Measurements from ENCODE around the gene DAAM1.

DNA sequence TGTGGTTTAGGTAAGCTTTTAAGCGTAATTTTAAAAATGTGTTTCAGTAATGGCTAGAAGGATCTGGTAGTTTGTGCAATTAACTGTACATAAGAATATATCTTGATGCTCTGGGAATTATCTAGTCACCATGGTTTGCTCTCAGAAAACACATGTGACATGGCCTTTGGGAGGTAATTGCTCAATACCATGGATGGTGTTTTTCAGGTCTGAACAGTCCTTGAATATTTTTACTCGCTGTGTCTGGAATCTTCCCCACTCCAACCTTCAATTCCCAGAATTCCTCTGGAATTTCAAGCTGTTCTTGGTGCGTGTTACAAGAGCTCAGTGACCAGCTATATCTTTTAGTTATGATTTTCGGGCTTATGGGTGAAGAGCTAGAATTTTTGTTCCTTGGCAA, 85.3 kb downstream of the DAAM1 start:
- TF ChIP-seq, protein P1, sequence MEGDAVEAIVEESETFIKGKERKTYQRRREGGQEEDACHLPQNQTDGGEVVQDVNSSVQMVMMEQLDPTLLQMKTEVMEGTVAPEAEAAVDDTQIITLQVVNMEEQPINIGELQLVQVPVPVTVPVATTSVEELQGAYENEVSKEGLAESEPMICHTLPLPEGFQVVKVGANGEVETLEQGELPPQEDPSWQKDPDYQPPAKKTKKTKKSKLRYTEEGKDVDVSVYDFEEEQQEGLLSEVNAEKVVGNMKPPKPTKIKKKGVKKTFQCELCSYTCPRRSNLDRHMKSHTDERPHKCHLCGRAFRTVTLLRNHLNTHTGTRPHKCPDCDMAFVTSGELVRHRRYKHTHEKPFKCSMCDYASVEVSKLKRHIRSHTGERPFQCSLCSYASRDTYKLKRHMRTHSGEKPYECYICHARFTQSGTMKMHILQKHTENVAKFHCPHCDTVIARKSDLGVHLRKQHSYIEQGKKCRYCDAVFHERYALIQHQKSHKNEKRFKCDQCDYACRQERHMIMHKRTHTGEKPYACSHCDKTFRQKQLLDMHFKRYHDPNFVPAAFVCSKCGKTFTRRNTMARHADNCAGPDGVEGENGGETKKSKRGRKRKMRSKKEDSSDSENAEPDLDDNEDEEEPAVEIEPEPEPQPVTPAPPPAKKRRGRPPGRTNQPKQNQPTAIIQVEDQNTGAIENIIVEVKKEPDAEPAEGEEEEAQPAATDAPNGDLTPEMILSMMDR (IDR thresholded peaks at IDR 0.05), result no peak
- TF ChIP-seq POLR2AphosphoS5 (IDR thresholded peaks at IDR 0.05) (no peak), POLR2A (IDR thresholded peaks at IDR 0.05) (no peak), EP300 (IDR thresholded peaks at IDR 0.05) (no peak)

All from upper lobe of left lung (tissue), 4 donors.